Ascending aorta (tissue), 2 donors: ENCODE results near the gene FNIP2. TPM values are rescaled to one million over a fixed set of nuclear protein-coding genes. Genes with fewer than 3 reads are reported as not detected.

Experiments
- DNase-seq, 2 donors: peaks; one replicate each; pipeline ENCODE4 v3.0.0-alpha.2; 2019; ENCODE audit warnings: low spot score in 2 of 2
- H3K27ac ChIP-seq, 2 donors: fragments of 200-600 bp; sonication (generic); one replicate each; pipeline ENCODE4 v1.5.1; 2016 to 2017; ENCODE audit warnings: mild to moderate bottlenecking in 1 of 2
- H3K27me3 ChIP-seq: fragments of 200-600 bp; sonication (generic); one replicate; pipeline ENCODE4 v1.5.1; 2017
- H3K36me3 ChIP-seq, 2 donors: fragments of 200-600 bp; sonication (generic); one replicate each; pipeline ENCODE4 v1.5.1; 2016
- H3K4me1 ChIP-seq, 2 donors: fragments of 200-600 bp; sonication (generic); one replicate each; pipeline ENCODE4 v1.5.1; 2016 to 2017; ENCODE audit warnings: mild to moderate bottlenecking in 1 of 2
- H3K4me3 ChIP-seq, 2 donors: fragments of 200-600 bp; sonication (generic); one replicate each; pipeline ENCODE4 v1.5.1; 2016 to 2017; ENCODE audit warnings: mild to moderate bottlenecking in 1 of 2
- H3K9me3 ChIP-seq, 2 donors: fragments of 200-600 bp; sonication (generic); one replicate each; pipeline ENCODE4 v1.5.1; 2016
- intact Hi-C: fragments of 100-400 bp; cut with DNase I; formaldehyde crosslinking; loops from one replicate; pipeline ENCODE4 v1.15.1; 2023
- total RNA-seq: library from RNA; depleted of rRNA; stranded (reverse); fragments of >200 nt; gene quantifications from one replicate; pipeline ENCODE4 v1.1.0, GENCODE V29; 2016
- TF ChIP-seq, protein P1 (sequence below), 3 experiments: fragments of 200-600 bp in 2 of 3; fragments of 450-650 bp in 1 of 3; sonication (generic) in 2 of 3; IDR thresholded peaks; one replicate each; pipeline ENCODE4 v1.5.1; 2016 to 2019; ENCODE audit warnings: antibody characterized with exemption in 3 of 3, mild to moderate bottlenecking in 1 of 3, moderate library complexity in 1 of 3

The FNIP2 gene
- total RNA-seq, 1 donor from 2014 or later: 44.1 TPM

DNA sequence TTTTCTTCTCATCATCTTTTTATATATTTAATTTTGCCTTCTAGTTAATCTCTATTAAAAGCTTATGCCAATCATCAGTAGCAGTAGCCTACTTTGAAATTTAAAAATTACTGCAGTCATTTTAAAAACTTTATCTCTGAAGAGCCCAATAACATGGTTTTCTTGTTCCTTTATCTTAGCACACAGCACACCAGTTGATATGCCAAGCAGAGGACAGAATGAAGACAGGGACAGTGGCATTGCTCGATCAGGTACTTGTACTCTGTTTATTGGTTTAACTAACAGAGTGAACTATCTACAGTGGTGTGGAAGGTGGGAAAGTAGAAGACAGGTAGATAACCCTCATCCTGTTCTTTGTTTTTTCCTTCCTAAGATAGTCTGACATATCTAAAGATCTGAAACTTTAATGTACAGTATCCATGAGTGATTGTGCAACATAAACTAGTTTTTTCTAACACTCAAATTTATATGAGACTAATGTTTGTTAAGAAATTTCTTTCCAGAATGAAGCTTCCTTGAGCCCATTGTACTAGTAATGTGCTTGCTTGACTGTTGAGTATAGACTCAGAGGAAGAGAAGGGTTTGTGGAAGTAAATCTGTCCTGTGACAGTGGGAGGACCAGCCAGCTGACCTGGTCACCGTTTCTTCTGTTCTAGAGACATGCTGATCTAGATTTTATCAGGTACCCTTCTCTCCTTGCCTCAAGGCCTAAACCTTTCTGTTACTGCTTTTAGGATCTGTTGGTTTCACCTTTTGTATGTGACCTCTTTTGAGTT lies 66.6 kb downstream of the FNIP2 start:
- intact Hi-C loops: no loop called here

DNA sequence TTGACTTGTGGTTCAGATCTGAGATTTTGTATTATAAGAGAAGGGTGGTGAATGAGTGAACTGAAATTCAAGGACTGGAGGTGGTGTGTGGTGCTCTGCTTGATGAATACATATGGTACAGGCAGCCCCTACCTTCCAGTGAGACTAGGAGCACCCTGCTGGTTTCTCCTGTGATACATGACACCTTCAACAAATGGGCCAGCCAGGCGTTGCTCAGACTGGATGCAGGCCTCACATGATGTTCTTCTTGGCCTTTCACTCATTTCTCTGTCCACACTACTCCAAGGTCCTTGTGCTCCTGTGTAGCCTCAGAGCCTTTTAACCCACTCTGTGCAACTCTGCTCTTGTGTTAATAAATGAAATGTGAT lies 67.2 kb downstream of the FNIP2 start:
- peaks cover 25 to 44% of the 10 kb centered on the region in 2 donors for H3K36me3 ChIP-seq

More for the DNA sequence above, 66.6 kb downstream of the FNIP2 start:
- H3K36me3 ChIP-seq: peaks cover 25 to 38% of the 10 kb centered on the region in 2 donors
- no peak overlapping the region for H3K4me3 ChIP-seq
- H3K27me3 ChIP-seq: no peaks in the 10 kb centered on the region
- DNase-seq: no peak
- TF ChIP-seq, protein P1, sequence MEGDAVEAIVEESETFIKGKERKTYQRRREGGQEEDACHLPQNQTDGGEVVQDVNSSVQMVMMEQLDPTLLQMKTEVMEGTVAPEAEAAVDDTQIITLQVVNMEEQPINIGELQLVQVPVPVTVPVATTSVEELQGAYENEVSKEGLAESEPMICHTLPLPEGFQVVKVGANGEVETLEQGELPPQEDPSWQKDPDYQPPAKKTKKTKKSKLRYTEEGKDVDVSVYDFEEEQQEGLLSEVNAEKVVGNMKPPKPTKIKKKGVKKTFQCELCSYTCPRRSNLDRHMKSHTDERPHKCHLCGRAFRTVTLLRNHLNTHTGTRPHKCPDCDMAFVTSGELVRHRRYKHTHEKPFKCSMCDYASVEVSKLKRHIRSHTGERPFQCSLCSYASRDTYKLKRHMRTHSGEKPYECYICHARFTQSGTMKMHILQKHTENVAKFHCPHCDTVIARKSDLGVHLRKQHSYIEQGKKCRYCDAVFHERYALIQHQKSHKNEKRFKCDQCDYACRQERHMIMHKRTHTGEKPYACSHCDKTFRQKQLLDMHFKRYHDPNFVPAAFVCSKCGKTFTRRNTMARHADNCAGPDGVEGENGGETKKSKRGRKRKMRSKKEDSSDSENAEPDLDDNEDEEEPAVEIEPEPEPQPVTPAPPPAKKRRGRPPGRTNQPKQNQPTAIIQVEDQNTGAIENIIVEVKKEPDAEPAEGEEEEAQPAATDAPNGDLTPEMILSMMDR (IDR thresholded peaks at IDR 0.05): no peak
- H3K27ac ChIP-seq: no peak overlapping the region
- H3K9me3 ChIP-seq: no peaks in the 10 kb centered on the region
- no peaks in the 10 kb centered on the region for H3K4me1 ChIP-seq

GRCh38 chr4:158836828-158837449 lies 68.1 kb downstream of the FNIP2 start:
- no peaks in the 10 kb centered on the region for H3K27me3 ChIP-seq
- no peaks in the 10 kb centered on the region for H3K9me3 ChIP-seq
- H3K27ac ChIP-seq: no peak overlapping the region
- no peaks in the 10 kb centered on the region for H3K4me1 ChIP-seq
- H3K36me3 ChIP-seq: peaks cover 24 to 50% of the 10 kb centered on the region in 2 donors
- no peak overlapping the region for H3K4me3 ChIP-seq
- TF ChIP-seq, protein P1 (IDR thresholded peaks at IDR 0.05): no peak
- DNase-seq: no peak
- intact Hi-C loops: no loop called here

More for the DNA sequence above, 67.2 kb downstream of the FNIP2 start:
- no peak overlapping the region for H3K27ac ChIP-seq
- TF ChIP-seq, protein P1 (IDR thresholded peaks at IDR 0.05): no peak
- H3K9me3 ChIP-seq: no peaks in the 10 kb centered on the region
- no peak overlapping the region for H3K4me3 ChIP-seq
- no peaks in the 10 kb centered on the region for H3K4me1 ChIP-seq
- intact Hi-C loops: no loop called here
- no peaks in the 10 kb centered on the region for H3K27me3 ChIP-seq
- DNase-seq: no peak

- TF ChIP-seq, protein P1 (IDR thresholded peaks at IDR 0.05): no peak
- Histone ChIP-seq H3K4me1 (no peaks in the 10 kb centered on the region), H3K27me3 (no peaks in the 10 kb centered on the region), H3K36me3 (peaks cover 20 to 44% of the 10 kb centered on the region in 2 donors), H3K27ac (no peak overlapping the region), H3K4me3 (no peak overlapping the region), H3K9me3 (no peaks in the 10 kb centered on the region)
- intact Hi-C loops: no loop called here
- DNase-seq: no peak
These were observed 68.8 kb downstream of the FNIP2 start for GRCh38 chr4:158837527-158838141.

DNA sequence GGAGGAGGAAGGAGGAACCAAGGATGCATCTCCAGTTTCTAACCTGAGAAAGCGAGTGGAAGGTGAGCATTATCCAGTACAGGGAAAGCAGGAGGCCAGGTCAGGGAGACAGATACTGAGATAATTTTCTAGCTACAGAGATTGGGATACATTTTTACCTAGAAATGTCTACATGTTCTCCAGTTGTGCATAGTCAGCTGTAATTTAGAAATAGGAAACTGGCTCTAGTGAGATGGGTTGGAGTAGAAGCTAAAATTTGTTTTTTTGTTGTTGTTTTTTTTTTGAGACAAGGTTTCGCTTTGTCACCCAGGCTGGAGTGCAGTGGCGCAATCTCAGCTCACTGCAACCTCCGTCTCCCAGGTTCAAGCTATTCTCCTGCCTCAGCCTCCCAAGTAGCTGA lies 71.3 kb downstream of the FNIP2 start:
- Histone ChIP-seq H3K27ac (no peak overlapping the region), H3K4me3 (no peak overlapping the region), H3K9me3 (no peaks in the 10 kb centered on the region), H3K36me3 (peaks cover 14 to 35% of the 10 kb centered on the region in 2 donors), H3K27me3 (no peaks in the 10 kb centered on the region), H3K4me1 (no peaks in the 10 kb centered on the region)
- intact Hi-C loops: no loop called here
- TF ChIP-seq, protein P1 (IDR thresholded peaks at IDR 0.05): no peak
- DNase-seq: no peak
